Suprapubic skin (tissue), 4 donors: ENCODE results near the gene ZNF157.

ENCODE experiments used
- CTCF ChIP-seq, 2 donors: fragments of 200-600 bp in 1 of 2; fragments of 450-650 bp in 1 of 2; sonication (generic) in 1 of 2; IDR thresholded peaks; one replicate each; pipeline ENCODE4 v1.5.1; 2016 to 2019; ENCODE audit warnings: antibody characterized with exemption in 2 of 2, mild to moderate bottlenecking in 1 of 2, moderate library complexity in 1 of 2
- EP300 ChIP-seq: sonication (generic); formaldehyde crosslinking; IDR thresholded peaks from one replicate; pipeline ENCODE4 v1.6.1; 2017; ENCODE audit warnings: antibody characterized with exemption
- POLR2A ChIP-seq, 2 donors: fragments of 450-650 bp; IDR thresholded peaks; one replicate each; pipeline ENCODE4 v1.6.1; 2017; ENCODE audit warnings: antibody characterized with exemption in 2 of 2, mild to moderate bottlenecking in 2 of 2, moderate library complexity in 2 of 2
- POLR2AphosphoS5 ChIP-seq, 3 donors: sonication (generic); formaldehyde crosslinking; IDR thresholded peaks; one replicate each; pipeline ENCODE4 v1.6.1; 2017; ENCODE audit warnings: antibody characterized with exemption in 3 of 3

GRCh38 chrX:47358387-47359065, 11.9 kb upstream of the ZNF157 start:
- TF ChIP-seq POLR2AphosphoS5 (IDR thresholded peaks at IDR 0.05), result no peak
- no peak for TF ChIP-seq CTCF (IDR thresholded peaks at IDR 0.05)
- TF ChIP-seq EP300, result no peak
- no peak for TF ChIP-seq POLR2A (IDR thresholded peaks at IDR 0.05)
